ENCODE results near the gene NKTR. TPM values are rescaled to one million over a fixed set of nuclear protein-coding genes. Genes with fewer than 3 reads are reported as not detected.

Gene NKTR
- total RNA-seq, 4 donors from 2014 or later: 17.9 to 134 (median 56.3) TPM

DNA sequence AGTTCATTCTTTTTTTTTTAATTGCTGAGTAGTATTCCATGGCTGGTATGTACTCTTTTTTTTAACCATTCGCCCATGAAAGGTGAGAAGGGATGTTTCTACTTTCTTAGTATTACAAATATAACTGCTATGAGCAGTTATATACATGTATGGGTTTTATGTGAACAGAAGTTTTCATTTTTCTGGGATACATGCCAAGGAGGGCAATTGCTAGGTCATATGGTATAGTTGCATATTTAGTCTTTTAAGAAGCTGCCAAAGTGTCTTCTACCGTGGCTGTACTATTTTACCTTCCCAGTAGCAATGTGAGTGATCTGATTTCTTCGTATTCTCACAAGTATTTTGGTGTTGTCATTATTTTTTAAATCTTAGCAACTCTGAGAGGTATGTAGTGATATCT is 73.7 kb downstream of the NKTR start:
- no peak for ATAC-seq
- Histone ChIP-seq H3K9me3 (peaks cover 0 to 14% (median 0%) of the 10 kb centered on the region in 3 donors), H3K4me1 (no peaks in the 10 kb centered on the region), H3K36me3 (no peaks in the 10 kb centered on the region), H3K27me3 (no peaks in the 10 kb centered on the region), H3K27ac (no peak overlapping the region), H3K4me3 (no peak overlapping the region)
- 47 to 65% methylated on average over 3 of the region's 3 CpGs for WGBS, 2 donors (ENCODE audit: low coverage in 1 of 2)
- TF ChIP-seq EP300 (IDR thresholded peaks at IDR 0.05): no peak
- no peak for TF ChIP-seq POLR2A (IDR thresholded peaks at IDR 0.05)
- no peak for TF ChIP-seq CTCF (IDR thresholded peaks at IDR 0.05)
- no peak for TF ChIP-seq POLR2AphosphoS5 (IDR thresholded peaks at IDR 0.05)

- no peaks in the 10 kb centered on the region for H3K27me3 ChIP-seq
- TF ChIP-seq POLR2AphosphoS5 (IDR thresholded peaks at IDR 0.05) (no peak), POLR2A (IDR thresholded peaks at IDR 0.05) (no peak), CTCF (IDR thresholded peaks at IDR 0.05) (no peak), EP300 (IDR thresholded peaks at IDR 0.05) (no peak)
- 100% methylated on average over 2 of the region's 2 CpGs; no CpG with 5 or more reads in 1 of the 2 donors for WGBS, 2 donors (ENCODE audit: low coverage in 1 of 2)
- H3K36me3 ChIP-seq: no peaks in the 10 kb centered on the region
- no peaks in the 10 kb centered on the region for H3K4me1 ChIP-seq
- H3K27ac ChIP-seq: no peak overlapping the region
- H3K4me3 ChIP-seq: no peak overlapping the region
- ATAC-seq: no peak
- peaks cover 0 to 14% (median 0%) of the 10 kb centered on the region in 3 donors for H3K9me3 ChIP-seq
Observed at GRCh38 chr3:42675909-42676308, 75.4 kb downstream of the NKTR start.

DNA sequence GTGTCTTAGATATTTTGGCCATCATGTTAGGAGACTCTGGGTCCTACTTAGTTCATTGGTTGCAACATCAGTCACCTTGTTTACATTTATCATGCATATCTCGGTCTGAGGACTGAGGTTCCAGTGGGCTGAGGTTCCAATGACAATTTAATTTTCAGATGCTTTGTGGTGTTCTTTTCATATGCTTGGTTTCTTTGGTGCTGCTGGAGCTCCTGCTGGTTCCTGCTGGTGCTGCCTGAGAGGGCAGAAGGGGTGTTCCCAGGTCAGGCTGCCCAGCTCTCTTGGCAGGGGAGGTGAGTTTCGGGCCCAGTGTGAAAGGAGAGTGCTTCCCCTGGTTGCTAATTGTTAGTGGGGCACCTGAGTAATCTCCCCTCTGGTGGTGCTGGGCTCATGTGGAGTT is 78.0 kb downstream of the NKTR start:
- Histone ChIP-seq H3K4me3 (no peak overlapping the region), H3K27me3 (no peaks in the 10 kb centered on the region), H3K4me1 (peaks cover 0 to 4% (median 0%) of the 10 kb centered on the region in 3 donors), H3K27ac (no peak overlapping the region), H3K36me3 (no peaks in the 10 kb centered on the region), H3K9me3 (peaks cover 0 to 14% (median 0%) of the 10 kb centered on the region in 3 donors)
- WGBS, 2 donors (ENCODE audit: low coverage in 1 of 2): 43 to 86% methylated on average over 1 of the region's 2 CpGs
- no peak for ATAC-seq
- no peak for TF ChIP-seq CTCF (IDR thresholded peaks at IDR 0.05)
- TF ChIP-seq POLR2AphosphoS5 (IDR thresholded peaks at IDR 0.05): no peak
- TF ChIP-seq POLR2A (IDR thresholded peaks at IDR 0.05): no peak
- no peak for TF ChIP-seq EP300 (IDR thresholded peaks at IDR 0.05)

DNA sequence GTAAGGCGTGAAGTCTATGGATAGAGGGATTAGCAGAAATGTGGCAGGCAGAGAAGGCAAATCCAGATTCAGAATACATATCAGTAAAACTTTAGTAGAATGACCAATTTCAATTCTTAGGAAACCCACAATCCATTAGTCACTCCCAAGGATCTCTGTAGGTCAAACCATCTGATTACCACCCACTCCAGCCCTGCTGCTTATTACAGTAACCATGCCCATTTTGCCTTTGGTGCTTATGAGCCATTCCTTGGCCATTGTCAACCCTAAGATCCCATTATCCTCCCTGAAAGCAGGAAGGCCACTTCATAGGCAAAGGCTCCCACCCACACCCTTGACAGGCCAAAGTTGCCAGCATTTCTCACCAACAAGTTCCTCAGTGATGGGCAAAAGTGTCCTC is 79.8 kb downstream of the NKTR start:
- Histone ChIP-seq H3K27ac (no peak overlapping the region), H3K4me3 (no peak overlapping the region), H3K36me3 (no peaks in the 10 kb centered on the region), H3K27me3 (peaks cover 3% of the 10 kb centered on the region), H3K9me3 (peaks cover 0 to 14% (median 0%) of the 10 kb centered on the region in 3 donors), H3K4me1 (peaks cover 0 to 22% (median 8%) of the 10 kb centered on the region in 3 donors)
- TF ChIP-seq POLR2AphosphoS5 (IDR thresholded peaks at IDR 0.05) (no peak), POLR2A (IDR thresholded peaks at IDR 0.05) (no peak)
- no peak for ATAC-seq
- 100% methylated on average over 1 of the region's 1 CpG; no CpG with 5 or more reads in 1 of the 2 donors for WGBS, 2 donors (ENCODE audit: low coverage in 1 of 2)

- Histone ChIP-seq H3K4me1 (peaks cover 0 to 27% (median 14%) of the 10 kb centered on the region in 3 donors), H3K27me3 (peaks cover 8% of the 10 kb centered on the region), H3K9me3 (peaks cover 0 to 14% (median 0%) of the 10 kb centered on the region in 3 donors), H3K36me3 (no peaks in the 10 kb centered on the region), H3K27ac (no peak overlapping the region), H3K4me3 (no peak overlapping the region)
- TF ChIP-seq POLR2A (IDR thresholded peaks at IDR 0.05): no peak
- TF ChIP-seq POLR2AphosphoS5 (IDR thresholded peaks at IDR 0.05): no peak
- TF ChIP-seq CTCF (IDR thresholded peaks at IDR 0.05): no peak
- TF ChIP-seq EP300 (IDR thresholded peaks at IDR 0.05): no peak
- no peak for ATAC-seq
- 86% methylated on average over 1 of the region's 4 CpGs for WGBS, 2 donors (ENCODE audit: low coverage in 1 of 2)
Observed at GRCh38 chr3:42680806-42681205, 80.3 kb downstream of the NKTR start.
